Mesodermal cell (in vitro differentiated cells): Measurements from ENCODE around the gene FBLIM1.

Experiments used
- H3K27ac ChIP-seq: 2 replicates; pipeline ENCODE4 v1.7.0; 2013; ENCODE audit warnings: mild to moderate bottlenecking, low read depth, low read length, moderate library complexity; ENCODE audit not compliant: severe bottlenecking
- H3K36me3 ChIP-seq: 2 replicates; pipeline ENCODE4 v1.7.1; 2013; ENCODE audit warnings: mild to moderate bottlenecking, low read length, moderate library complexity; ENCODE audit not compliant: control insufficient read depth, insufficient read depth
- H3K4me1 ChIP-seq: one replicate; pipeline ENCODE4 v1.7.1; 2013; ENCODE audit warnings: mild to moderate bottlenecking, low read length; ENCODE audit not compliant: insufficient read depth, control insufficient read depth, poor library complexity, severe bottlenecking
- H3K4me3 ChIP-seq: 2 replicates; pipeline ENCODE4 v1.7.0; 2013; ENCODE audit warnings: low read length, control low read depth, mild to moderate bottlenecking; ENCODE audit not compliant: insufficient read depth, poor library complexity, severe bottlenecking; ENCODE audit errors: extremely low read depth
- H3K9me3 ChIP-seq: 2 replicates; pipeline ENCODE4 v1.7.1; 2013; ENCODE audit warnings: mild to moderate bottlenecking, low read length, moderate library complexity; ENCODE audit not compliant: control insufficient read depth
- WGBS, 2 experiments: methylation state at CpG; one replicate each; pipeline ENCODE4 v1.1.5; 2013; ENCODE audit warnings: missing lambda C conversion rate in 2 of 2; ENCODE audit not compliant: insufficient coverage in 2 of 2; 5-methylcytosine and 5-hydroxymethylcytosine counted together

The FBLIM1 gene

GRCh38 chr1:15757575-15758342 lies 836 bp upstream of the FBLIM1 start:
- peaks cover 9% of the 10 kb centered on the region for H3K36me3 ChIP-seq
- no peaks in the 10 kb centered on the region for H3K9me3 ChIP-seq
- H3K4me1 ChIP-seq = peaks cover 29% of the 10 kb centered on the region
- H3K27ac ChIP-seq = no peak overlapping the region
- peak overlapping the region; percentile 88 for H3K4me3 ChIP-seq
- WGBS, 2 experiments = 7 to 13% methylated on average over 14 to 19 of the region's 24 CpGs

GRCh38 chr1:15758953-15759661 lies 512 bp downstream of the FBLIM1 start:
- Histone ChIP-seq H3K36me3 (peaks cover 15% of the 10 kb centered on the region), H3K27ac (peak overlapping the region; percentile 23), H3K4me1 (peaks cover 30% of the 10 kb centered on the region), H3K9me3 (no peaks in the 10 kb centered on the region), H3K4me3 (peak overlapping the region; percentile 88)
- WGBS, 2 experiments = 0 to 1% methylated on average over 33 to 45 of the region's 58 CpGs

DNA sequence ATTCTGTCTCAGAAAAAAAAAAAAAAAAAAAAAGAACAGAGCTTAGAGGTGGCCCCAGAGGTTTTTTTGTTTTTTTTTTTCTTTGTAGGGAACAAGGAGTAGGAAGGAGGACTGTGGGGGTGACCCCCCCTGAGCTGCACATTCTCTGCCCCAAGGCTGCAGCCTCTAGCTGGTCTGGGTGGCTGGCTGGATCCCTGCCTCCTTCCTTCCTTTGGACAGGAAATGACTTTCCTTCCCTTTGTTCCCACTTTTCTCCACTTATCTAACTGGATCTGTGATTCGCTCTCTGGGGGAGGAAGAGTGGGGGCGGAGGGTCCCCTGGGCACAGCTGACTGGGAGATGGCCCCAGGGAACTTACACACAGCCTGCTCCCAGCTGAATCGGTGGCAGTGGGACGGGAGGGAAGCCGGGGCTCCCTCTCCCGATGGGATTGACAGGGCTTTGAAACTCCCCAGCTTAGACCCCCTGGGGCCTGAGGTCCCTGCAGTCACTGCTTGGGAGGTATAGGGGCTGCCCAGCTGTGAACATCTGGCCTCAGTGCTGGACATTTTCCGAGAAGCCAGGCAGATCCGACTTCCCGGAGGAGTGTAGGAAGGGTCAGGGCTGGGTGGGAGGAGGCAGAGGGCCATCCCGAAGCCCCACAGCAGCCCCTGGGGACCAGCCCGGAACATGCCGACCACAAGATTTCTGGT lies 2.1 kb downstream of the FBLIM1 start:
- peak overlapping the region; percentile 82 for H3K27ac ChIP-seq
- H3K36me3 ChIP-seq = peaks cover 30% of the 10 kb centered on the region
- peaks cover 30% of the 10 kb centered on the region for H3K4me1 ChIP-seq
- H3K9me3 ChIP-seq = no peaks in the 10 kb centered on the region
- 32 to 39% methylated on average over 9 to 12 of the region's 12 CpGs for WGBS, 2 experiments
- peak overlapping the region; percentile 32 for H3K4me3 ChIP-seq

DNA sequence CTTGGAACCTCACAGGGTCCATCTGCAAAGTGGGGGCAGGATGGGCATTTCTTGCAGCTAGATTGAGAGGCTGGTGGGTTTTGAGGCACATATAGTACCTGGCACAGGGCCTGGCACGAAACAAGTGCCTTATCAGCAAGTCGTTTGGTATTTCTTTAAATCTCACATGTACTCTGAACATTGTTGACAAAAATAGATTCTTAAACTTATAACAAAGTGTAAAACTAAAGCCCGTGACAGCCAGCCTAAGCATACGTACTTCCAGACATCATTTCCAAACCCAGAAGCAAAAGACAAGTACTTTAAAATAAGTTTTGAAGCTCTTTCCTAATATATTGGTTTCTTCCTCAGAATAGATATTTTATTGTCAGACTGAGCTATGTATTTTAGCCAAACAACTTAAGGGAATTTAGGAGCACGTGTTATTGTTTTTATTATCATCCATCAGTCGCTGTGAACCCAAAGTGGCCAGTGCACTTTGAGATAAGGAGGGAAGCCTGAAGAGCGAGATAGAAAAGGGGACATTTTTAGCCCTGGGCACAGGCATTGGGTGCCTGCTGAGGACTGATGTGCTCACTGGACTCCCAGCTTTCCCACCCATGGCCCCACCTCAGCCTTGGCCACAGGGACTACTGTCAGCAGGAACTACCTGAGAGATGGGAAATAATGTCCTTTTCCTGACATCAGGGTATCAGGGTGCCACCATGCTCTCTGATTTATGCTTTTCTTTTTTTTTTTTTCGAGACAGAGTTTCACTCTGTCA lies 3.0 kb downstream of the FBLIM1 start:
- Histone ChIP-seq H3K9me3 (no peaks in the 10 kb centered on the region), H3K4me1 (peaks cover 29% of the 10 kb centered on the region), H3K36me3 (peaks cover 37% of the 10 kb centered on the region), H3K27ac (peak overlapping the region; percentile 82), H3K4me3 (peak overlapping the region; percentile 32)
- 88 to 94% methylated on average over 2 to 3 of the region's 8 CpGs for WGBS, 2 experiments

DNA sequence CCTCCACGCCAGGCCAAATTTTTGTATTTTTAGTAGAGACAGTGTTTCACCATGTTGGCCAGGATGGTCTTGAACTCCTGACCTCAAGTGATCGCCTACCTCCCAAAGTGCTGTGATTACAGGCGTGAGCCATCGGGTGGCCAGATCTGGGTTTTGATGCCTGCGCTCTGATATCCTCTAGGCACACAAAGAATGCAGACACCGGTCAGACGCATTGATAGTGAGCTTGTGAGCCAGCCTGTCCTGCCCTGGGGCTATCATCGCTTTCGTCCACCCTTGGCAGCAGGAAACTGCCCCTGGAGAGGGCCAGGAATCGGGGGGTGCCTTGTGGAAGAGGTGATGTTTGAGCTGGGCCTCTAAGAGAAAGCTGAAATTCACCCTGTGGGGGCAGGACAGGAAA lies 4.0 kb downstream of the FBLIM1 start:
- H3K9me3 ChIP-seq = no peaks in the 10 kb centered on the region
- H3K4me1 ChIP-seq = peaks cover 23% of the 10 kb centered on the region
- no peak overlapping the region for H3K27ac ChIP-seq
- H3K36me3 ChIP-seq = peaks cover 45% of the 10 kb centered on the region
- H3K4me3 ChIP-seq = no peak overlapping the region
- 77 to 79% methylated on average over 8 to 10 of the region's 10 CpGs for WGBS, 2 experiments

DNA sequence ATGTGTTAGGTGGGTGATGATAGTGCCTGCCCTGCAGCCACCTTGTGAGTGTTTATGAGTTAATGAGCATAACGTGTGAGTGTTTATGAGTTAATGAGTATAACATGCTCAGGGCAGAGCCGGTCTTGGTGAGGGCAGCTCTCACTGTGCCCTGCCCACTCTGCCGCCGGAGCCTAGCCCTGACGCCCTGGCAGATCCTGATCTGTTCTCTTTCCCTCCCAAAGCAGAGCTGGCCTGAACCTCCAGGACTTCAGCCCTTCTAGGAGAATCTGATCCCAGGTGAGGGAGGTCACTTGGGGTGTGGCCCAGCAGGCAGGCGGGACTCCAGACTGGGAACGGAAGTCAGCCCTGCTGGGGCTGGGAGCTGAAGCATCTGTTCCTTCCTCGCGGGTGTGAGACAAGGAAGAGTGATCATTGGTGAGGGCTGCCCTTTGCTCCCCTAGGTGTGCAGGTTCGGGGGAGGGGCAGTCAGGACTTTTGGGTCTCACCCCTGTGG lies 5.7 kb downstream of the FBLIM1 start:
- no peak overlapping the region for H3K4me3 ChIP-seq
- no peaks in the 10 kb centered on the region for H3K9me3 ChIP-seq
- H3K27ac ChIP-seq = no peak overlapping the region
- 87 to 93% methylated on average over 9 to 10 of the region's 10 CpGs for WGBS, 2 experiments
- peaks cover 62% of the 10 kb centered on the region for H3K36me3 ChIP-seq
- H3K4me1 ChIP-seq = peaks cover 17% of the 10 kb centered on the region

DNA sequence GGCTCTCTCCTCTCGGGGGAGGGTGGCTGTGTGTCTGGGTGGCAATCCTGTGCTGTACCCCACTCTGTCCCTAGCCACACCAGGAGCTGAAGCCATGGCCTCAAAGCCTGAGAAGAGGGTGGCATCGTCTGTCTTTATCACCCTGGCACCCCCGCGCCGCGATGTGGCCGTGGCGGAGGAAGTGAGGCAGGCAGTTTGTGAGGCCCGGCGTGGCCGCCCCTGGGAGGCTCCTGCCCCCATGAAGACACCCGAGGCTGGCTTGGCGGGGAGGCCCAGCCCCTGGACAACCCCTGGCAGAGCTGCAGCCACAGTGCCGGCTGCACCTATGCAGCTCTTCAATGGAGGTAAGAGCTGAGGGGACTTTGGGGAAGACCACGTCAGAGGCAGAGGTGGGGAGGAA lies 6.3 kb downstream of the FBLIM1 start:
- Histone ChIP-seq H3K4me3 (no peak overlapping the region), H3K4me1 (peaks cover 17% of the 10 kb centered on the region), H3K36me3 (peaks cover 66% of the 10 kb centered on the region), H3K27ac (no peak overlapping the region), H3K9me3 (no peaks in the 10 kb centered on the region)
- 94 to 95% methylated on average over 9 to 11 of the region's 15 CpGs for WGBS, 2 experiments

- 94% methylated on average over 17 to 20 of the region's 20 CpGs for WGBS, 2 experiments
- Histone ChIP-seq H3K27ac (no peak overlapping the region), H3K9me3 (no peaks in the 10 kb centered on the region), H3K36me3 (peaks cover 74% of the 10 kb centered on the region), H3K4me1 (peaks cover 16% of the 10 kb centered on the region), H3K4me3 (no peak overlapping the region)
These were observed 7.0 kb downstream of the FBLIM1 start for GRCh38 chr1:15765495-15766194.

- Histone ChIP-seq H3K4me3 (no peak overlapping the region), H3K27ac (no peak overlapping the region), H3K36me3 (peaks cover 88% of the 10 kb centered on the region), H3K9me3 (no peaks in the 10 kb centered on the region), H3K4me1 (no peaks in the 10 kb centered on the region)
- WGBS, 2 experiments = 89 to 92% methylated on average over 4 to 5 of the region's 5 CpGs
These were observed 9.3 kb downstream of the FBLIM1 start for GRCh38 chr1:15767941-15768340.

- Histone ChIP-seq H3K36me3 (peaks cover 92% of the 10 kb centered on the region), H3K4me1 (no peaks in the 10 kb centered on the region), H3K27ac (no peak overlapping the region), H3K9me3 (no peaks in the 10 kb centered on the region), H3K4me3 (no peak overlapping the region)
- whole genome bisulfite sequencing, 2 experiments = 91 to 100% methylated on average over 3 to 4 of the region's 7 CpGs
These were observed 9.8 kb downstream of the FBLIM1 start for GRCh38 chr1:15768388-15768787.
